SK-N-SH (cell line): ENCODE data around the gene TECPR1. TPM values are rescaled to one million over a fixed set of nuclear protein-coding genes. Genes with fewer than 3 reads are reported as not detected.

Experiments used
- CTCF ChIA-PET: fragments of 300-600, 350-600 bp; formaldehyde crosslinking; extraction: SDS; loops from one replicate; lab custom pipeline; 2021; lab: Yijun Ruan, JAX
- POLR2A ChIA-PET: fragments of 350-600 bp; sonication (Branson Sonifier 250); formaldehyde crosslinking; extraction: SDS; loops from one replicate; lab custom pipeline; 2020; ENCODE audit warnings: antibody characterized with exemption, inconsistent platforms; lab: Yijun Ruan, JAX
- DNase-seq: peaks from one replicate; pipeline ENCODE4 v3.0.0; 2012
- H2AFZ ChIP-seq: fragments of 200-600 bp; sonication (generic); 2 replicates; pipeline ENCODE4 v1.8.1; 2016; ENCODE audit warnings: antibody characterized with exemption, mild to moderate bottlenecking, low read depth
- H3F3A ChIP-seq: fragments of 200-600 bp; sonication (generic); replicated peaks from 2 replicates; pipeline ENCODE3; 2016; ENCODE audit warnings: antibody characterized with exemption, mild to moderate bottlenecking; ENCODE audit not compliant: insufficient read depth
- H3K27ac ChIP-seq, 2 experiments: fragments of 200-500 bp in 1 of 2; fragments of 200-600 bp in 1 of 2; sonication (Bioruptor generic) in 1 of 2; sonication (generic), shearing (Covaris generic) in 1 of 2; 2 replicates each; pipeline versions ENCODE4 v1.5.1 to v1.6.1; 2014 to 2016; ENCODE audit warnings: low read depth in 2 of 2, inconsistent platforms in 1 of 2, low read length in 1 of 2, mild to moderate bottlenecking in 1 of 2, mixed read lengths in 1 of 2
- H3K27me3 ChIP-seq: fragments of 200-600 bp; sonication (generic), shearing (Covaris generic); 2 replicates; pipeline ENCODE4 v1.6.1; 2016; ENCODE audit warnings: mixed run types; ENCODE audit not compliant: insufficient read depth
- H3K36me3 ChIP-seq, 2 experiments: fragments of 200-500 bp in 1 of 2; fragments of 200-600 bp in 1 of 2; sonication (Bioruptor generic) in 1 of 2; sonication (generic) in 1 of 2; replicated peaks in 1 of 2; 2 replicates each; pipeline versions ENCODE3 to v1.5.1; 2014 to 2016; ENCODE audit warnings: low read length in 1 of 2, mild to moderate bottlenecking in 1 of 2; ENCODE audit not compliant: insufficient read depth in 2 of 2, control insufficient read depth in 1 of 2
- H3K4me1 ChIP-seq, 2 experiments: fragments of 200-500 bp in 1 of 2; fragments of 200-600 bp in 1 of 2; sonication (Bioruptor generic) in 1 of 2; sonication (generic), shearing (Covaris generic) in 1 of 2; 2 replicates each; pipeline versions ENCODE4 v1.5.1 to v1.6.1; 2014 to 2016; ENCODE audit warnings: low read depth in 1 of 2, low read length in 1 of 2, mixed run types in 1 of 2; ENCODE audit not compliant: insufficient read depth in 2 of 2, control insufficient read depth in 1 of 2
- H3K4me2 ChIP-seq: fragments of 200-600 bp; sonication (generic), shearing (Covaris generic); 2 replicates; pipeline ENCODE4 v1.6.1; 2017; ENCODE audit warnings: mixed run types
- H3K4me3 ChIP-seq, 2 experiments: fragments of 200-500 bp in 1 of 2; fragments of 200-600 bp in 1 of 2; sonication (Bioruptor generic) in 1 of 2; sonication (generic), shearing (Covaris generic) in 1 of 2; 2 replicates each; pipeline versions ENCODE4 v1.5.1 to v1.8.1; 2014 to 2016; ENCODE audit warnings: low read depth in 2 of 2, inconsistent platforms in 1 of 2, low read length in 1 of 2, mild to moderate bottlenecking in 1 of 2, mixed read lengths in 1 of 2, moderate library complexity in 1 of 2
- H3K79me2 ChIP-seq: fragments of 200-600 bp; sonication (generic); 2 replicates; pipeline ENCODE4 v1.8.1; 2017; ENCODE audit warnings: mild to moderate bottlenecking; ENCODE audit not compliant: insufficient read depth
- H3K9ac ChIP-seq: fragments of 200-600 bp; sonication (generic); 2 replicates; pipeline ENCODE4 v1.6.1; 2017; ENCODE audit warnings: mixed run types
- H3K9me2 ChIP-seq: fragments of 200-600 bp; sonication (generic); 2 replicates; pipeline ENCODE4 v1.6.1; 2017; ENCODE audit warnings: mixed run types
- H3K9me3 ChIP-seq: fragments of 200-600 bp; sonication (generic); 2 replicates; pipeline ENCODE4 v1.6.1; 2017; ENCODE audit warnings: mixed run types, mild to moderate bottlenecking, moderate library complexity
- H4K20me1 ChIP-seq: fragments of 200-600 bp; sonication (generic); 2 replicates; pipeline ENCODE4 v1.6.1; 2017; ENCODE audit warnings: mild to moderate bottlenecking, mixed run types; ENCODE audit not compliant: insufficient read depth
- ELF1 ChIP-seq: IDR thresholded peaks from 2 replicates; pipeline ENCODE4 v1.4.0; 2012
- EP300 ChIP-seq, 2 experiments: IDR thresholded peaks; 2 replicates each; pipeline versions ENCODE4 v1.4.0 to v1.6.1; 2012; ENCODE audit warnings: borderline replicate concordance in 1 of 2, low read depth in 1 of 2, low read length in 1 of 2
- MXI1 ChIP-seq: IDR thresholded peaks from 2 replicates; pipeline ENCODE4 v1.6.1; 2012; ENCODE audit warnings: mild to moderate bottlenecking, low read depth, low read length, improper control_type of control experiment
- NFIC ChIP-seq: IDR thresholded peaks from 2 replicates; pipeline ENCODE4 v1.4.0; 2012; ENCODE audit warnings: borderline replicate concordance
- PBX3 ChIP-seq: IDR thresholded peaks from 2 replicates; pipeline ENCODE4; 2012
- REST ChIP-seq: IDR thresholded peaks from 2 replicates; pipeline ENCODE4 v1.6.1; 2012; ENCODE audit warnings: mild to moderate bottlenecking, low read depth, low read length, moderate library complexity
- RFX5 ChIP-seq: IDR thresholded peaks from 2 replicates; pipeline ENCODE4 v1.6.1; 2012; ENCODE audit warnings: mild to moderate bottlenecking, improper control_type of control experiment, low read length
- SIN3A ChIP-seq: IDR thresholded peaks from 2 replicates; pipeline ENCODE4 v1.6.1; 2012; ENCODE audit warnings: low read depth, mild to moderate bottlenecking, low read length, moderate library complexity, borderline replicate concordance
- SMC3 ChIP-seq: IDR thresholded peaks from 2 replicates; pipeline ENCODE4 v1.6.1; 2012; ENCODE audit warnings: low read depth, low read length, improper control_type of control experiment
- TCF12 ChIP-seq: IDR thresholded peaks from 2 replicates; pipeline ENCODE4 v1.4.0; 2012
- USF1 ChIP-seq: IDR thresholded peaks from 2 replicates; pipeline ENCODE4 v1.4.0; 2012; ENCODE audit warnings: low read depth, borderline replicate concordance
- WGBS: methylation state at CpG from one replicate; pipeline ENCODE4 v1.1.6; 2017; ENCODE audit warnings: low lambda C conversion rate; 5-methylcytosine and 5-hydroxymethylcytosine counted together
- polyA plus RNA-seq, 3 experiments: library from polyadenylated mRNA; depleted of rRNA; stranded (reverse); fragments of >200 nt; gene quantifications; 2 replicates each; pipeline ENCODE4 v1.2.3, GENCODE V29; 2012

Gene TECPR1
- polyA plus RNA-seq, 1 of the 3 experiments (the other 2 are of a cell fraction) = 6.8 TPM

GRCh38 chr7:98175260-98175940 is 76.6 kb downstream of the TECPR1 start:
- Histone ChIP-seq H3F3A (no peaks in the 10 kb centered on the region), H3K4me1 (peaks cover 0 to 10% of the 10 kb centered on the region in 2 experiments; a peak in 1 of 4 replicates), H3K79me2 (no peaks in the 10 kb centered on the region), H3K9me3 (no peaks in the 10 kb centered on the region), H3K9ac (no peak overlapping the region), H3K4me2 (no peak overlapping the region), H3K4me3 (no peak overlapping the region), H2AFZ (no peak overlapping the region)
- no peak for DNase-seq
- 90% methylated on average over 8 of the region's 8 CpGs for WGBS
- CTCF ChIA-PET = interaction anchor here (1.1 to 19.6 kb wide), 7 partner anchors 10 to 155 kb away, joined by 3 to 744 read pairs (median 4); no protein-coding TSS in a partner anchor
- TF ChIP-seq MXI1 (no peak), TCF12 (no peak), SIN3A (no peak), RFX5 (no peak), PBX3 (no peak), USF1 (no peak), ELF1 (no peak), REST (no peak), NFIC (no peak), EP300 (IDR thresholded peaks at IDR 0.05; ENCODE audit: borderline replicate concordance in 1 of 2, low read depth in 1 of 2, low read length in 1 of 2) (no peak), SMC3 (no peak)
- TF ChIP-seq, all 33 proteins: peak for 0
- H3K36me3 ChIP-seq = peaks cover 10 to 56% of the 10 kb centered on the region in 2 experiments
- peak overlapping the region in 1 of 2 experiments; percentile 16; a peak in 1 of 4 replicates for H3K27ac ChIP-seq
- POLR2A ChIA-PET = no interaction called here
- H4K20me1 ChIP-seq = no peaks in the 10 kb centered on the region
- H3K9me2 ChIP-seq = no peaks in the 10 kb centered on the region
- no peaks in the 10 kb centered on the region for H3K27me3 ChIP-seq
